SK-N-SH (cell line): ENCODE data around the gene IL17REL. TPM values are rescaled to one million over a fixed set of nuclear protein-coding genes. Genes with fewer than 3 reads are reported as not detected.
A peak's percentile ranks its signal among the peaks of the same experiment; 100 is the strongest.

ENCODE experiments used
- CTCF ChIA-PET: fragments of 300-600, 350-600 bp; formaldehyde crosslinking; extraction: SDS; loops from one replicate; lab custom pipeline; 2021; lab: Yijun Ruan, JAX
- POLR2A ChIA-PET: fragments of 350-600 bp; sonication (Branson Sonifier 250); formaldehyde crosslinking; extraction: SDS; loops from one replicate; lab custom pipeline; 2020; ENCODE audit warnings: antibody characterized with exemption, inconsistent platforms; lab: Yijun Ruan, JAX
- DNase-seq: peaks from one replicate; pipeline ENCODE4 v3.0.0; 2012
- H2AFZ ChIP-seq: fragments of 200-600 bp; sonication (generic); 2 replicates; pipeline ENCODE4 v1.8.1; 2016; ENCODE audit warnings: antibody characterized with exemption, mild to moderate bottlenecking, low read depth
- H3F3A ChIP-seq: fragments of 200-600 bp; sonication (generic); replicated peaks from 2 replicates; pipeline ENCODE3; 2016; ENCODE audit warnings: antibody characterized with exemption, mild to moderate bottlenecking; ENCODE audit not compliant: insufficient read depth
- H3K27ac ChIP-seq, 2 experiments: fragments of 200-500 bp in 1 of 2; fragments of 200-600 bp in 1 of 2; sonication (Bioruptor generic) in 1 of 2; sonication (generic), shearing (Covaris generic) in 1 of 2; 2 replicates each; pipeline versions ENCODE4 v1.5.1 to v1.6.1; 2014 to 2016; ENCODE audit warnings: low read depth in 2 of 2, inconsistent platforms in 1 of 2, low read length in 1 of 2, mild to moderate bottlenecking in 1 of 2, mixed read lengths in 1 of 2
- H3K27me3 ChIP-seq: fragments of 200-600 bp; sonication (generic), shearing (Covaris generic); 2 replicates; pipeline ENCODE4 v1.6.1; 2016; ENCODE audit warnings: mixed run types; ENCODE audit not compliant: insufficient read depth
- H3K36me3 ChIP-seq, 2 experiments: fragments of 200-500 bp in 1 of 2; fragments of 200-600 bp in 1 of 2; sonication (Bioruptor generic) in 1 of 2; sonication (generic) in 1 of 2; replicated peaks in 1 of 2; 2 replicates each; pipeline versions ENCODE3 to v1.5.1; 2014 to 2016; ENCODE audit warnings: low read length in 1 of 2, mild to moderate bottlenecking in 1 of 2; ENCODE audit not compliant: insufficient read depth in 2 of 2, control insufficient read depth in 1 of 2
- H3K4me1 ChIP-seq, 2 experiments: fragments of 200-500 bp in 1 of 2; fragments of 200-600 bp in 1 of 2; sonication (Bioruptor generic) in 1 of 2; sonication (generic), shearing (Covaris generic) in 1 of 2; 2 replicates each; pipeline versions ENCODE4 v1.5.1 to v1.6.1; 2014 to 2016; ENCODE audit warnings: low read depth in 1 of 2, low read length in 1 of 2, mixed run types in 1 of 2; ENCODE audit not compliant: insufficient read depth in 2 of 2, control insufficient read depth in 1 of 2
- H3K4me2 ChIP-seq: fragments of 200-600 bp; sonication (generic), shearing (Covaris generic); 2 replicates; pipeline ENCODE4 v1.6.1; 2017; ENCODE audit warnings: mixed run types
- H3K4me3 ChIP-seq, 2 experiments: fragments of 200-500 bp in 1 of 2; fragments of 200-600 bp in 1 of 2; sonication (Bioruptor generic) in 1 of 2; sonication (generic), shearing (Covaris generic) in 1 of 2; 2 replicates each; pipeline versions ENCODE4 v1.5.1 to v1.8.1; 2014 to 2016; ENCODE audit warnings: low read depth in 2 of 2, inconsistent platforms in 1 of 2, low read length in 1 of 2, mild to moderate bottlenecking in 1 of 2, mixed read lengths in 1 of 2, moderate library complexity in 1 of 2
- H3K79me2 ChIP-seq: fragments of 200-600 bp; sonication (generic); 2 replicates; pipeline ENCODE4 v1.8.1; 2017; ENCODE audit warnings: mild to moderate bottlenecking; ENCODE audit not compliant: insufficient read depth
- H3K9ac ChIP-seq: fragments of 200-600 bp; sonication (generic); 2 replicates; pipeline ENCODE4 v1.6.1; 2017; ENCODE audit warnings: mixed run types
- H3K9me2 ChIP-seq: fragments of 200-600 bp; sonication (generic); 2 replicates; pipeline ENCODE4 v1.6.1; 2017; ENCODE audit warnings: mixed run types
- H3K9me3 ChIP-seq: fragments of 200-600 bp; sonication (generic); 2 replicates; pipeline ENCODE4 v1.6.1; 2017; ENCODE audit warnings: mixed run types, mild to moderate bottlenecking, moderate library complexity
- H4K20me1 ChIP-seq: fragments of 200-600 bp; sonication (generic); 2 replicates; pipeline ENCODE4 v1.6.1; 2017; ENCODE audit warnings: mild to moderate bottlenecking, mixed run types; ENCODE audit not compliant: insufficient read depth
- CTCF ChIP-seq: fragments of 200-600 bp; sonication (generic); IDR thresholded peaks from 2 replicates; pipeline ENCODE4 v1.6.1; 2017; ENCODE audit warnings: antibody characterized with exemption, mild to moderate bottlenecking, moderate library complexity
- EZH2phosphoT487 ChIP-seq: fragments of 200-600 bp; sonication (generic); IDR thresholded peaks from 2 replicates; pipeline ENCODE4 v1.6.1; 2017; ENCODE audit warnings: low read depth, mixed run types, mild to moderate bottlenecking, antibody characterized with exemption, moderate library complexity, borderline replicate concordance
- FOSL2 ChIP-seq: IDR thresholded peaks from 2 replicates; pipeline ENCODE4 v1.4.0; 2012; ENCODE audit warnings: low read depth, mild to moderate bottlenecking, moderate library complexity, borderline replicate concordance
- FOXJ3 ChIP-seq: sonication (generic); formaldehyde crosslinking; IDR thresholded peaks from 2 replicates; pipeline ENCODE4 v1.5.1; 2020; ENCODE audit warnings: mild to moderate bottlenecking, missing genetic modification reagents
- GABPA ChIP-seq: IDR thresholded peaks from 2 replicates; pipeline ENCODE4 v1.4.0; 2012; ENCODE audit warnings: low read depth, mild to moderate bottlenecking
- GATA2 ChIP-seq: sonication (generic); formaldehyde crosslinking; IDR thresholded peaks from 2 replicates; pipeline ENCODE4 v1.5.0; 2020; ENCODE audit warnings: mild to moderate bottlenecking, missing genetic modification reagents
- MEF2A ChIP-seq: IDR thresholded peaks from 2 replicates; pipeline ENCODE4 v1.4.0; 2012; ENCODE audit warnings: low read depth, borderline replicate concordance
- NFIC ChIP-seq: IDR thresholded peaks from 2 replicates; pipeline ENCODE4 v1.4.0; 2012; ENCODE audit warnings: borderline replicate concordance
- PBX3 ChIP-seq: IDR thresholded peaks from 2 replicates; pipeline ENCODE4; 2012
- POLR2AphosphoS5 ChIP-seq: IDR thresholded peaks from 2 replicates; pipeline ENCODE4 v1.6.1; 2012; ENCODE audit warnings: low read depth, low read length
- RAD21 ChIP-seq: IDR thresholded peaks from 2 replicates; pipeline ENCODE4 v1.6.1; 2012; ENCODE audit warnings: mild to moderate bottlenecking, low read length
- REST ChIP-seq: IDR thresholded peaks from 2 replicates; pipeline ENCODE4 v1.6.1; 2012; ENCODE audit warnings: mild to moderate bottlenecking, low read depth, low read length, moderate library complexity
- SIN3A ChIP-seq: IDR thresholded peaks from 2 replicates; pipeline ENCODE4 v1.6.1; 2012; ENCODE audit warnings: low read depth, mild to moderate bottlenecking, low read length, moderate library complexity, borderline replicate concordance
- TEAD4 ChIP-seq: IDR thresholded peaks from 2 replicates; pipeline ENCODE4 v1.4.0; 2012; ENCODE audit warnings: mild to moderate bottlenecking, borderline replicate concordance; ENCODE audit not compliant: insufficient read depth
- USF1 ChIP-seq: IDR thresholded peaks from 2 replicates; pipeline ENCODE4 v1.4.0; 2012; ENCODE audit warnings: low read depth, borderline replicate concordance
- YY1 ChIP-seq: IDR thresholded peaks from 2 replicates; pipeline ENCODE4 v1.4.0; 2012; ENCODE audit warnings: low read depth, mild to moderate bottlenecking
- ZBTB33 ChIP-seq: IDR thresholded peaks from 2 replicates; pipeline ENCODE4 v1.4.0; 2012; ENCODE audit warnings: low read depth, borderline replicate concordance
- WGBS: methylation state at CpG from one replicate; pipeline ENCODE4 v1.1.6; 2017; ENCODE audit warnings: low lambda C conversion rate; 5-methylcytosine and 5-hydroxymethylcytosine counted together
- polyA plus RNA-seq, 3 experiments: library from polyadenylated mRNA; depleted of rRNA; stranded (reverse); fragments of >200 nt; gene quantifications; 2 replicates each; pipeline ENCODE4 v1.2.3, GENCODE V29; 2012

The IL17REL gene
- polyA plus RNA-seq, 1 of the 3 experiments (the other 2 are of a cell fraction) = not detected

- no peak for TF ChIP-seq ZBTB33
- no peak for TF ChIP-seq PBX3
- TF ChIP-seq MEF2A = no peak
- TF ChIP-seq, all 33 proteins: peak for 0
Observed at GRCh38 chr22:50017701-50018224, 5.2 kb upstream of the IL17REL start (continued).

- CTCF ChIA-PET = interaction anchor here (0.6 to 2.7 kb wide), 7 partner anchors 11 to 87 kb away, joined by 3 to 11 read pairs (median 6); no protein-coding TSS in a partner anchor
- Histone ChIP-seq H3K79me2 (no peaks in the 10 kb centered on the region), H3K27me3 (peaks cover 60% of the 10 kb centered on the region), H3F3A (no peaks in the 10 kb centered on the region), H3K9me2 (no peaks in the 10 kb centered on the region), H3K4me2 (no peak overlapping the region), H3K27ac (no peak overlapping the region), H2AFZ (no peak overlapping the region), H3K4me1 (no peaks in the 10 kb centered on the region), H3K4me3 (no peak overlapping the region), H3K36me3 (no peaks in the 10 kb centered on the region), H3K9ac (no peak overlapping the region), H4K20me1 (no peaks in the 10 kb centered on the region), H3K9me3 (no peaks in the 10 kb centered on the region)
- POLR2A ChIA-PET = no interaction called here
- DNase-seq = peak; percentile 27
- WGBS = 70% methylated on average over 11 of the region's 21 CpGs
- TF ChIP-seq YY1 = no peak
- TF ChIP-seq TEAD4 = no peak
- no peak for TF ChIP-seq GATA2 (CRISPR knock-in tag)
- no peak for TF ChIP-seq POLR2AphosphoS5
- no peak for TF ChIP-seq GABPA
- no peak for TF ChIP-seq FOSL2
- TF ChIP-seq SIN3A = no peak
- TF ChIP-seq NFIC = no peak
- no peak for TF ChIP-seq MEF2A
- TF ChIP-seq PBX3 = no peak
- TF ChIP-seq USF1 = no peak
- TF ChIP-seq EZH2phosphoT487 = no peak
- TF ChIP-seq REST = no peak
- no peak for TF ChIP-seq RAD21
- no peak for TF ChIP-seq FOXJ3
- TF ChIP-seq CTCF = no peak
- TF ChIP-seq, all 33 proteins: peak for 0
Observed at GRCh38 chr22:50016988-50017700, 4.6 kb upstream of the IL17REL start.
